Hepatocyte (in vitro differentiated cells): Measurements from ENCODE around the gene MTMR12. TPM values are rescaled to one million over a fixed set of nuclear protein-coding genes. Genes with fewer than 3 reads are reported as not detected.

Experiments used
- DNase-seq: peaks from one replicate; pipeline ENCODE4 v3.0.0-alpha.2; 2016; ENCODE audit warnings: low spot score
- H2AFZ ChIP-seq: fragments of 200-600 bp; sonication (generic); 2 replicates; pipeline ENCODE4 v1.6.0; 2016; ENCODE audit warnings: antibody characterized with exemption, mild to moderate bottlenecking
- H3K27ac ChIP-seq: fragments of 200-600 bp; sonication (generic); 2 replicates; pipeline ENCODE4 v1.5.1; 2016; ENCODE audit warnings: mild to moderate bottlenecking
- H3K27me3 ChIP-seq: fragments of 200-600 bp; sonication (generic); 2 replicates; pipeline ENCODE4 v1.6.1; 2016
- H3K36me3 ChIP-seq: fragments of 200-600 bp; sonication (generic); replicated peaks from 2 replicates; pipeline ENCODE4 v1.5.1; 2016; ENCODE audit warnings: low read depth; ENCODE audit not compliant: insufficient read depth
- H3K4me1 ChIP-seq: fragments of 200-600 bp; sonication (generic); 2 replicates; pipeline ENCODE4 v1.5.1; 2016; ENCODE audit warnings: mild to moderate bottlenecking, moderate library complexity; ENCODE audit not compliant: insufficient read depth
- H3K4me2 ChIP-seq: fragments of 200-600 bp; sonication (generic); 2 replicates; pipeline ENCODE4 v1.6.0; 2016
- H3K4me3 ChIP-seq: fragments of 200-600 bp; sonication (generic); 2 replicates; pipeline ENCODE4 v1.5.1; 2016; ENCODE audit warnings: mild to moderate bottlenecking
- H3K79me2 ChIP-seq: fragments of 200-600 bp; sonication (generic); 2 replicates; pipeline ENCODE4 v1.6.0; 2017; ENCODE audit warnings: mild to moderate bottlenecking
- H3K9me2 ChIP-seq: fragments of 200-600 bp; sonication (generic); replicated peaks from 2 replicates; pipeline ENCODE4 v1.6.0; 2017; ENCODE audit warnings: mild to moderate bottlenecking; ENCODE audit not compliant: insufficient read depth
- H3K9me3 ChIP-seq: fragments of 200-600 bp; sonication (generic); 2 replicates; pipeline ENCODE4 v1.5.1; 2016; ENCODE audit warnings: low read depth, mild to moderate bottlenecking
- H4K20me1 ChIP-seq: fragments of 200-600 bp; sonication (generic); 2 replicates; pipeline ENCODE4 v1.6.0; 2016; ENCODE audit warnings: mild to moderate bottlenecking; ENCODE audit not compliant: insufficient read depth, poor library complexity, severe bottlenecking
- EZH2 ChIP-seq: fragments of 200-600 bp; sonication (generic); IDR thresholded peaks from 2 replicates; pipeline ENCODE4 v1.6.1; 2016; ENCODE audit warnings: antibody characterized with exemption, mild to moderate bottlenecking, borderline replicate concordance
- EZH2phosphoT487 ChIP-seq: fragments of 200-600 bp; sonication (generic); IDR thresholded peaks from one replicate; pipeline ENCODE4 v1.6.1; 2018; ENCODE audit warnings: antibody characterized with exemption, mild to moderate bottlenecking, low read depth, moderate library complexity; ENCODE audit not compliant: unreplicated experiment, severe bottlenecking
- WGBS: methylation state at CpG from one replicate; pipeline ENCODE4 v1.1.6; 2016; ENCODE audit warnings: low lambda C conversion rate; ENCODE audit errors: missing lambda C conversion rate; 5-methylcytosine and 5-hydroxymethylcytosine counted together
- polyA plus RNA-seq: library from polyadenylated mRNA; unstranded; fragments of >200 nt; fragmentation: Nextera tagmentation; extraction: Ambion mirVana; gene quantifications from 2 replicates; pipeline ENCODE4 v1.2.1, GENCODE V29; 2016
- total RNA-seq: library from RNA; depleted of rRNA; stranded (reverse); fragments of >200 nt; gene quantifications from 2 replicates; pipeline ENCODE4 v1.2.3, GENCODE V29; 2014
- TF ChIP-seq, protein P1 (sequence below): fragments of 200-600 bp; sonication (generic); IDR thresholded peaks from 2 replicates; pipeline ENCODE4 v1.5.1; 2016; ENCODE audit warnings: antibody characterized with exemption, mild to moderate bottlenecking; ENCODE audit not compliant: poor library complexity

MTMR12 gene
- total and polyA plus RNA-seq, 2 experiments from 2014 or later = 11.0 to 19.7 TPM

- DNase-seq = no peak
- 87% methylated on average over 7 of the region's 7 CpGs for WGBS
- H3K9me3 ChIP-seq = no peaks in the 10 kb centered on the region
- no peak overlapping the region for H2AFZ ChIP-seq
- no peak overlapping the region for H3K4me3 ChIP-seq
- no peaks in the 10 kb centered on the region for H3K4me1 ChIP-seq
- no peaks in the 10 kb centered on the region for H3K9me2 ChIP-seq
- peaks cover 98% of the 10 kb centered on the region for H3K79me2 ChIP-seq
- no peak overlapping the region for H3K27ac ChIP-seq
- peaks cover 34% of the 10 kb centered on the region for H4K20me1 ChIP-seq
- H3K27me3 ChIP-seq = no peaks in the 10 kb centered on the region
- H3K36me3 ChIP-seq = no peaks in the 10 kb centered on the region
- H3K4me2 ChIP-seq = no peak overlapping the region
- no peak for TF ChIP-seq EZH2phosphoT487
- no peak for TF ChIP-seq EZH2
- TF ChIP-seq, protein P1, sequence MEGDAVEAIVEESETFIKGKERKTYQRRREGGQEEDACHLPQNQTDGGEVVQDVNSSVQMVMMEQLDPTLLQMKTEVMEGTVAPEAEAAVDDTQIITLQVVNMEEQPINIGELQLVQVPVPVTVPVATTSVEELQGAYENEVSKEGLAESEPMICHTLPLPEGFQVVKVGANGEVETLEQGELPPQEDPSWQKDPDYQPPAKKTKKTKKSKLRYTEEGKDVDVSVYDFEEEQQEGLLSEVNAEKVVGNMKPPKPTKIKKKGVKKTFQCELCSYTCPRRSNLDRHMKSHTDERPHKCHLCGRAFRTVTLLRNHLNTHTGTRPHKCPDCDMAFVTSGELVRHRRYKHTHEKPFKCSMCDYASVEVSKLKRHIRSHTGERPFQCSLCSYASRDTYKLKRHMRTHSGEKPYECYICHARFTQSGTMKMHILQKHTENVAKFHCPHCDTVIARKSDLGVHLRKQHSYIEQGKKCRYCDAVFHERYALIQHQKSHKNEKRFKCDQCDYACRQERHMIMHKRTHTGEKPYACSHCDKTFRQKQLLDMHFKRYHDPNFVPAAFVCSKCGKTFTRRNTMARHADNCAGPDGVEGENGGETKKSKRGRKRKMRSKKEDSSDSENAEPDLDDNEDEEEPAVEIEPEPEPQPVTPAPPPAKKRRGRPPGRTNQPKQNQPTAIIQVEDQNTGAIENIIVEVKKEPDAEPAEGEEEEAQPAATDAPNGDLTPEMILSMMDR = no peak
Observed at GRCh38 chr5:32302835-32303754, 9.6 kb downstream of the MTMR12 start.

DNA sequence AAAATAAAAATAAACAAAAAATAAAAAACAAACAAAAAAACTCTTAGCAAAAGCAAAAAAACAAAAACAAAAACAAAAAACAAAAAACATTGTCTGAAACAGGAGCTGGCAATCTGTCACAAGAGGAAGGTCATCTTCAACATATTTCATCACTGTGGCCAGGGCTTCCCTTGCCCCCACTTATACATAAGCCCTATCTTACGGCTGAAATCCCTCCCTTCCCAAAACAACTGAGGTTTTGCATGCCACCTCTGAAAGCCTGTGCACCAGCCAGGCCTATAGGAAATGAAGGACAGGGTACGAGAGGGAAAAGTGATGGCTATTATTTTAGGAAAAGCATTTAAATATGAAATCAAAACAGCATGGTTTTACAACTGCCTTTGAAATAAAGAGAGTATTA lies 10.8 kb downstream of the MTMR12 start:
- Histone ChIP-seq H3K4me3 (no peak overlapping the region), H3K36me3 (no peaks in the 10 kb centered on the region), H4K20me1 (peaks cover 29% of the 10 kb centered on the region), H3K4me2 (no peak overlapping the region), H3K79me2 (peaks cover 98% of the 10 kb centered on the region), H3K9me2 (no peaks in the 10 kb centered on the region), H3K9me3 (no peaks in the 10 kb centered on the region), H3K27me3 (no peaks in the 10 kb centered on the region), H2AFZ (no peak overlapping the region), H3K27ac (no peak overlapping the region), H3K4me1 (no peaks in the 10 kb centered on the region)
- TF ChIP-seq EZH2 = no peak
- no peak for TF ChIP-seq EZH2phosphoT487
- TF ChIP-seq, protein P1 = no peak
- DNase-seq = no peak
- WGBS = 93% methylated on average over 2 of the region's 2 CpGs

GRCh38 chr5:32299059-32299677 lies 13.6 kb downstream of the MTMR12 start:
- H2AFZ ChIP-seq = no peak overlapping the region
- no peak overlapping the region for H3K4me3 ChIP-seq
- peaks cover 96% of the 10 kb centered on the region for H3K79me2 ChIP-seq
- H3K9me2 ChIP-seq = no peaks in the 10 kb centered on the region
- no peaks in the 10 kb centered on the region for H3K27me3 ChIP-seq
- TF ChIP-seq, protein P1 = no peak
- TF ChIP-seq EZH2 (no peak), EZH2phosphoT487 (no peak)
- no peaks in the 10 kb centered on the region for H3K36me3 ChIP-seq
- H4K20me1 ChIP-seq = peaks cover 23% of the 10 kb centered on the region
- no peaks in the 10 kb centered on the region for H3K4me1 ChIP-seq
- no peak overlapping the region for H3K4me2 ChIP-seq
- no peak overlapping the region for H3K27ac ChIP-seq
- 94% methylated on average over 4 of the region's 4 CpGs for WGBS
- H3K9me3 ChIP-seq = no peaks in the 10 kb centered on the region
- no peak for DNase-seq
